GM23248 (cell line): ENCODE measurements around the gene P2RY13. TPM values are rescaled to one million over a fixed set of nuclear protein-coding genes. Genes with fewer than 3 reads are reported as not detected.

ENCODE experiments used
- DNase-seq: peaks from one replicate; pipeline ENCODE4 v3.0.0-alpha.2; 2015
- H2AFZ ChIP-seq: fragments of 200-600 bp; sonication (generic); 2 replicates; pipeline ENCODE4 v1.6.1; 2016; ENCODE audit warnings: antibody characterized with exemption
- H3F3A ChIP-seq: fragments of 200-600 bp; sonication (generic); 2 replicates; pipeline ENCODE4 v1.6.1; 2016; ENCODE audit warnings: mild to moderate bottlenecking, antibody characterized with exemption, mixed run types; ENCODE audit not compliant: insufficient read depth
- H3K27ac ChIP-seq: fragments of 200-600 bp; sonication (generic); 2 replicates; pipeline ENCODE4 v1.5.1; 2016; ENCODE audit warnings: mild to moderate bottlenecking
- H3K27me3 ChIP-seq: fragments of 200-600 bp; sonication (generic); replicated peaks from 2 replicates; pipeline ENCODE4 v1.6.1; 2016; ENCODE audit warnings: mild to moderate bottlenecking; ENCODE audit not compliant: insufficient read depth
- H3K36me3 ChIP-seq: fragments of 200-600 bp; sonication (generic); 2 replicates; pipeline ENCODE4 v1.6.1; 2016; ENCODE audit warnings: low read depth, mild to moderate bottlenecking
- H3K4me1 ChIP-seq: fragments of 200-600 bp; sonication (generic); 2 replicates; pipeline ENCODE4 v1.6.1; 2016; ENCODE audit warnings: mild to moderate bottlenecking; ENCODE audit not compliant: insufficient read depth
- H3K4me2 ChIP-seq: fragments of 200-600 bp; sonication (generic); one replicate; pipeline ENCODE4 v1.6.1; 2016; ENCODE audit warnings: mild to moderate bottlenecking; ENCODE audit not compliant: unreplicated experiment
- H3K4me3 ChIP-seq: fragments of 200-600 bp; sonication (generic); 2 replicates; pipeline ENCODE4 v1.5.1; 2016; ENCODE audit warnings: mild to moderate bottlenecking
- H3K79me2 ChIP-seq: fragments of 200-600 bp; sonication (generic); 2 replicates; pipeline ENCODE4 v1.6.1; 2016; ENCODE audit warnings: mild to moderate bottlenecking; ENCODE audit not compliant: insufficient read depth
- H3K9ac ChIP-seq: fragments of 200-600 bp; sonication (generic); 2 replicates; pipeline ENCODE4 v1.6.1; 2016; ENCODE audit warnings: mild to moderate bottlenecking
- H3K9me2 ChIP-seq: fragments of 200-600 bp; sonication (generic); 2 replicates; pipeline ENCODE4 v1.6.1; 2016; ENCODE audit warnings: mixed run types, mild to moderate bottlenecking, moderate library complexity; ENCODE audit not compliant: insufficient read depth
- H3K9me3 ChIP-seq: fragments of 200-600 bp; sonication (generic); one replicate; pipeline ENCODE4 v1.6.1; 2017; ENCODE audit warnings: low read depth
- H4K20me1 ChIP-seq: fragments of 200-600 bp; sonication (generic); 2 replicates; pipeline ENCODE4 v1.6.0; 2016; ENCODE audit not compliant: insufficient read depth
- EZH2 ChIP-seq: fragments of 200-600 bp; sonication (generic); IDR thresholded peaks from 2 replicates; pipeline ENCODE4 v1.6.1; 2018; ENCODE audit warnings: antibody characterized with exemption, mild to moderate bottlenecking; ENCODE audit not compliant: insufficient read depth, poor library complexity, severe bottlenecking
- EZH2phosphoT487 ChIP-seq: fragments of 200-600 bp; sonication (generic); IDR thresholded peaks from 2 replicates; pipeline ENCODE4 v1.6.1; 2018; ENCODE audit warnings: antibody characterized with exemption, moderate library complexity, mild to moderate bottlenecking, low read depth; ENCODE audit not compliant: insufficient read depth
- WGBS, 2 experiments: methylation state at CpG; one replicate each; pipeline ENCODE4 v1.1.6; 2015 to 2017; ENCODE audit warnings: low lambda C conversion rate in 2 of 2, low coverage in 1 of 2; ENCODE audit errors: missing lambda C conversion rate in 2 of 2; 5-methylcytosine and 5-hydroxymethylcytosine counted together
- in situ Hi-C: fragments of 300-500 bp; cut with MboI; formaldehyde crosslinking; loops from 2 replicates; pipeline ENCODE4 v1.15.0; 2020
- polyA plus RNA-seq: library from polyadenylated mRNA; unstranded; fragments of >200 nt; fragmentation: Nextera tagmentation; extraction: Ambion mirVana; gene quantifications from 2 replicates; pipeline ENCODE4 v1.2.1, GENCODE V29; 2016
- total RNA-seq: library from RNA; depleted of rRNA; stranded (reverse); fragments of >200 nt; shearing (Covaris generic); gene quantifications from 2 replicates; pipeline ENCODE4 v1.2.3, GENCODE V29; 2014

P2RY13 gene
- total and polyA plus RNA-seq, 2 experiments from 2014 or later, result not detected

- Histone ChIP-seq H3K9me2 (no peaks in the 10 kb centered on the region), H3K27ac (no peak within 1 kb of the TSS), H3K36me3 (no peaks in the 10 kb centered on the region), H3F3A (peaks cover 46% of the 10 kb centered on the region), H3K9ac (no peak within 1 kb of the TSS), H3K4me1 (peaks cover 44% of the 10 kb centered on the region), H2AFZ (no peak within 1 kb of the TSS), H3K4me2 (no peak within 1 kb of the TSS), H3K79me2 (no peaks in the 10 kb centered on the region), H3K27me3 (no peaks in the 10 kb centered on the region), H4K20me1 (no peaks in the 10 kb centered on the region), H3K4me3 (no peak within 1 kb of the TSS), H3K9me3 (no peaks in the 10 kb centered on the region)
- in situ Hi-C loops, result no loop called here
- TF ChIP-seq EZH2 (no peak), EZH2phosphoT487 (no peak)
- DNase-seq, result peak; percentile 34
- WGBS, 2 experiments, result 76% methylated on average over 7 of the region's 7 CpGs
Observed at GRCh38 chr3:151316267-151316991, 12.9 kb downstream of the P2RY13 start, which contains the start of gene GPR87. Gene GPR87 (minus strand): TSS chr3:151316820. CDS start chr3:151300100, 16,720 bp downstream.

DNA sequence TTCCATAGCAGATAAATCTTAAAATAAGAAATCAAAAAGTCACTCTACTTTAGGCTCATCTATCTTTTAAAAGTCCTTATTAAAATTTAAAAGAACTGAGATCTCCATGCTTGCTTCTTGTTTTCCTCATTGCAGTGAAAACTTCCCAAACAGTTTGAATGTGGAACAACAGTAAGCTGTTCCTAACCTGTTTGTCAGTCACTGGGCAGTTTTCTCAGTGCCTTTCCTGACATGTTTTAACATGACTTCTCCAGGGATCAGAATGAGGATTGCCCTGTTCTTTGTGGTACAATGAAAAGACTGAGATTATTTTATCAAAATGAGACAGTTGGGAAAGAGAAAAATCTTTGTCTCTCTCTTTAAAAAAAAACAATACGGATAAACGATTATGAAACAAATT, 13.5 kb downstream of the P2RY13 start:
- Histone ChIP-seq H3K9ac (no peak overlapping the region), H3K4me1 (peaks cover 44% of the 10 kb centered on the region), H3K4me2 (no peak overlapping the region), H3F3A (peaks cover 46% of the 10 kb centered on the region), H3K79me2 (no peaks in the 10 kb centered on the region), H3K27ac (no peak overlapping the region), H3K36me3 (no peaks in the 10 kb centered on the region), H3K4me3 (no peak overlapping the region), H3K27me3 (no peaks in the 10 kb centered on the region), H3K9me2 (no peaks in the 10 kb centered on the region), H2AFZ (no peak overlapping the region), H4K20me1 (no peaks in the 10 kb centered on the region), H3K9me3 (no peaks in the 10 kb centered on the region)
- in situ Hi-C loops, result no loop called here
- no peak for DNase-seq
- TF ChIP-seq EZH2phosphoT487 (no peak), EZH2 (no peak)
- 42% methylated on average over 2 of the region's 2 CpGs for WGBS, 2 experiments

DNA sequence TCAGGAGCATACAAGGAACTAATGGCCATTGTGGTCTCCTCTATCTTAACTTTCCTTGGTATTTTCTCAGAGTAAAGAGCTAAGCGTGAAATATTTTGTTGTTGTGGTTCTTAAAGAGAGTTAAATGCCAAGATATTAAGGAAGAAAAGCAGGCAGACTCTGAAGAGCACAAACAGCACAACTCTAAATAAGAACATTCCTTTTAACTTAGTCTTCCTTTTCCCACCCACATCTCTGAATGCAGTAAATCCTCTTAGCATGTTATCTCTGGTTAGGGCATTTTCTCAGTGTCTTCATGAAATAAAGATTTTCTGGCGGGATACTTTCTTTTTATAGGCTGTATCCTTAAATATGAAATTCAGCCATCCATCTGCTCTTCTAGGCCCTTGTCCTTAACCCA, 14.2 kb downstream of the P2RY13 start:
- H3K27ac ChIP-seq, result no peak overlapping the region
- no peaks in the 10 kb centered on the region for H3K9me3 ChIP-seq
- H3K9me2 ChIP-seq, result no peaks in the 10 kb centered on the region
- H3F3A ChIP-seq, result peaks cover 43% of the 10 kb centered on the region
- H2AFZ ChIP-seq, result no peak overlapping the region
- no peaks in the 10 kb centered on the region for H3K27me3 ChIP-seq
- no peak overlapping the region for H3K4me3 ChIP-seq
- no peak overlapping the region for H3K4me2 ChIP-seq
- no peaks in the 10 kb centered on the region for H4K20me1 ChIP-seq
- no peak overlapping the region for H3K9ac ChIP-seq
- TF ChIP-seq EZH2phosphoT487 (no peak), EZH2 (no peak)
- in situ Hi-C loops, result no loop called here
- peak; percentile 34 for DNase-seq
- no peaks in the 10 kb centered on the region for H3K79me2 ChIP-seq
- H3K36me3 ChIP-seq, result no peaks in the 10 kb centered on the region
- peaks cover 38% of the 10 kb centered on the region for H3K4me1 ChIP-seq
- WGBS, 2 experiments, result 78 to 80% methylated on average over 2 of the region's 2 CpGs

GRCh38 chr3:151314593-151314992, 14.8 kb downstream of the P2RY13 start:
- no peak overlapping the region for H2AFZ ChIP-seq
- no peaks in the 10 kb centered on the region for H3K9me3 ChIP-seq
- H3K4me3 ChIP-seq, result no peak overlapping the region
- H3K36me3 ChIP-seq, result no peaks in the 10 kb centered on the region
- H3K4me2 ChIP-seq, result no peak overlapping the region
- no peak overlapping the region for H3K9ac ChIP-seq
- H4K20me1 ChIP-seq, result no peaks in the 10 kb centered on the region
- peaks cover 39% of the 10 kb centered on the region for H3F3A ChIP-seq
- DNase-seq, result no peak
- H3K79me2 ChIP-seq, result no peaks in the 10 kb centered on the region
- H3K9me2 ChIP-seq, result no peaks in the 10 kb centered on the region
- peaks cover 32% of the 10 kb centered on the region for H3K4me1 ChIP-seq
- WGBS, 2 experiments, result 94 to 98% methylated on average over 5 of the region's 5 CpGs
- in situ Hi-C loops, result no loop called here
- TF ChIP-seq EZH2 (no peak), EZH2phosphoT487 (no peak)
- H3K27me3 ChIP-seq, result no peaks in the 10 kb centered on the region
- no peak overlapping the region for H3K27ac ChIP-seq

DNA sequence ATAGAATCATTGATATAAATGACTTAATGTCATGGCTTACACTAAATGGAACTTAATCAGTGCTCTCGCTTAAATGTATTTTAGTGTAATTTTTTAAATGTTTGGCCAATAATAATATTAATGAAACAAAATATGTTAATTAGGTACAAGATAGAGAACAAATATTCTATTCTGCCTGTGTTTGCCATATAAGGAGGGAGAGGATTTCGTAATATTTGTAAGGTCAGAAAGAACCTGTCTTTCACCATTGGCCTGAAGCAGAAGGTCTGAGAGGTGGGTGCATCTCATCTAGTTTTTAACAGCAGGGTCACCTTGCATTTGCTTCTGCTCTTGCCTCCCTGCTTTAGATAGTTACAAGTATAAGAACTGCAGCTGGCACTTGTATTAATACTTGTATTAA, 15.2 kb downstream of the P2RY13 start:
- H3K36me3 ChIP-seq, result no peaks in the 10 kb centered on the region
- in situ Hi-C loops, result no loop called here
- peaks cover 28% of the 10 kb centered on the region for H3K4me1 ChIP-seq
- H3K4me3 ChIP-seq, result no peak overlapping the region
- H3K27me3 ChIP-seq, result no peaks in the 10 kb centered on the region
- no peak overlapping the region for H3K4me2 ChIP-seq
- no peaks in the 10 kb centered on the region for H3K9me3 ChIP-seq
- no peak for TF ChIP-seq EZH2phosphoT487
- no peak for TF ChIP-seq EZH2
- no peak overlapping the region for H2AFZ ChIP-seq
- H3K9me2 ChIP-seq, result no peaks in the 10 kb centered on the region
- H4K20me1 ChIP-seq, result no peaks in the 10 kb centered on the region
- DNase-seq, result no peak
- peaks cover 36% of the 10 kb centered on the region for H3F3A ChIP-seq
- no peaks in the 10 kb centered on the region for H3K79me2 ChIP-seq
- no peak overlapping the region for H3K27ac ChIP-seq
- no peak overlapping the region for H3K9ac ChIP-seq
- 95 to 96% methylated on average over 2 of the region's 2 CpGs for WGBS, 2 experiments
